GM10248 (cell line): ENCODE data around the gene SNX19.

Experiments used
- CTCF ChIA-PET: fragments of 300-600 bp; sonication (Branson Sonifier 250); formaldehyde crosslinking; extraction: SDS; loops from one replicate; lab custom pipeline; 2021; ENCODE audit warnings: antibody characterized with exemption; lab: Yijun Ruan, JAX
- POLR2A ChIA-PET: fragments of 350-650 bp; sonication (Branson Sonifier 250); formaldehyde crosslinking; extraction: SDS; loops from one replicate; lab custom pipeline; 2020; ENCODE audit warnings: antibody characterized with exemption; lab: Yijun Ruan, JAX
- DNase-seq: peaks from one replicate; pipeline ENCODE4 v3.0.0; 2012; ENCODE audit errors: extremely low spot score
- TF ChIP-seq, protein P1 (sequence below): IDR thresholded peaks from 2 replicates; pipeline ENCODE4 v1.5.1; 2012; ENCODE audit warnings: mild to moderate bottlenecking, low read depth; ENCODE audit errors: extremely low read depth, missing control alignments, control extremely low read depth

SNX19 gene

DNA sequence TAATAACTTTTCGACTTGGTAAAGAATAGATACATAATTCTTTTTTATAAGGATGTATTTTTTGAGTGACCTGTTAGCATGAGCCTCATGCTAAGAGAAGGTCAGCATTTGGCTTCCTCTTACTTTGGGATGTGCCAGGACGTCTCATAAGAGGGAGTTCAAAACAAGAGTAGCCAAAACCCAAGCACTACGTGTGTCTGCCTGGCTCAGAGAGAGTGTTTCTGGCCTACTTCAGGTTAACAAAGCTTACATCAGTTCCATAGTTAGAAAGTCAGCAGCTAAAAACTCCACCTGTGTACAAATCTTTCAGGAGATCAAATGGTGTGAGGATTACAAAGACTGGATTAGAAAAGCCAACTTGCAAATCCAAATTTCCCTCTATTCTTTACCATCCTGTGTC, 13.9 kb downstream of the SNX19 start:
- CTCF ChIA-PET = interaction anchor here (1.0 to 5.4 kb wide), 5 partner anchors 8 to 470 kb away, joined by 3 to 38 read pairs (median 3); partner anchors contain the start of gene SNX19
- POLR2A ChIA-PET = no interaction called here
- TF ChIP-seq, protein P1, sequence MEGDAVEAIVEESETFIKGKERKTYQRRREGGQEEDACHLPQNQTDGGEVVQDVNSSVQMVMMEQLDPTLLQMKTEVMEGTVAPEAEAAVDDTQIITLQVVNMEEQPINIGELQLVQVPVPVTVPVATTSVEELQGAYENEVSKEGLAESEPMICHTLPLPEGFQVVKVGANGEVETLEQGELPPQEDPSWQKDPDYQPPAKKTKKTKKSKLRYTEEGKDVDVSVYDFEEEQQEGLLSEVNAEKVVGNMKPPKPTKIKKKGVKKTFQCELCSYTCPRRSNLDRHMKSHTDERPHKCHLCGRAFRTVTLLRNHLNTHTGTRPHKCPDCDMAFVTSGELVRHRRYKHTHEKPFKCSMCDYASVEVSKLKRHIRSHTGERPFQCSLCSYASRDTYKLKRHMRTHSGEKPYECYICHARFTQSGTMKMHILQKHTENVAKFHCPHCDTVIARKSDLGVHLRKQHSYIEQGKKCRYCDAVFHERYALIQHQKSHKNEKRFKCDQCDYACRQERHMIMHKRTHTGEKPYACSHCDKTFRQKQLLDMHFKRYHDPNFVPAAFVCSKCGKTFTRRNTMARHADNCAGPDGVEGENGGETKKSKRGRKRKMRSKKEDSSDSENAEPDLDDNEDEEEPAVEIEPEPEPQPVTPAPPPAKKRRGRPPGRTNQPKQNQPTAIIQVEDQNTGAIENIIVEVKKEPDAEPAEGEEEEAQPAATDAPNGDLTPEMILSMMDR = no peak
- DNase-seq = no peak

DNA sequence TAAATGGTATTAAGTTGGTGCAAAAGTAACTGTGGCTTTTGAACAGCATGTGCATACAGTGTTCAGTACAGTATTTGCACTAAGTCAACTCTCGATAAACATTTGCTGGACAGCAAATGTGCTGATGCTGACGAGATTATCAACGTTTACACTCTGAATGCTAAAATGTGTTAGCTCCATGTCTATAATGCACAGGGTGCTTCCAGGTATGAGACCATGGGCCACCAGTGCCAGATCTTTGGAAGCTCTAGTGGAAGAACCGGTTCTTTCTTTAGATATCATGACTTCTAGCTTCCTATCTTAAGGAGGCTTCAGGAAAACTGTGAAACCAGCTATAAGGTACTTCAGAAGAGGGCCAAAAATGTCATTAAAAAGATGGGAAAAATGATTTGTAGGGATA, 17.2 kb downstream of the SNX19 start:
- DNase-seq = no peak
- TF ChIP-seq, protein P1 = no peak
- CTCF ChIA-PET = interaction anchor here (3.0 to 8.5 kb wide), 3 partner anchors 16 to 468 kb away, joined by 10 to 92 read pairs (median 70); partner anchors contain the start of gene SNX19
- POLR2A ChIA-PET = no interaction called here

DNA sequence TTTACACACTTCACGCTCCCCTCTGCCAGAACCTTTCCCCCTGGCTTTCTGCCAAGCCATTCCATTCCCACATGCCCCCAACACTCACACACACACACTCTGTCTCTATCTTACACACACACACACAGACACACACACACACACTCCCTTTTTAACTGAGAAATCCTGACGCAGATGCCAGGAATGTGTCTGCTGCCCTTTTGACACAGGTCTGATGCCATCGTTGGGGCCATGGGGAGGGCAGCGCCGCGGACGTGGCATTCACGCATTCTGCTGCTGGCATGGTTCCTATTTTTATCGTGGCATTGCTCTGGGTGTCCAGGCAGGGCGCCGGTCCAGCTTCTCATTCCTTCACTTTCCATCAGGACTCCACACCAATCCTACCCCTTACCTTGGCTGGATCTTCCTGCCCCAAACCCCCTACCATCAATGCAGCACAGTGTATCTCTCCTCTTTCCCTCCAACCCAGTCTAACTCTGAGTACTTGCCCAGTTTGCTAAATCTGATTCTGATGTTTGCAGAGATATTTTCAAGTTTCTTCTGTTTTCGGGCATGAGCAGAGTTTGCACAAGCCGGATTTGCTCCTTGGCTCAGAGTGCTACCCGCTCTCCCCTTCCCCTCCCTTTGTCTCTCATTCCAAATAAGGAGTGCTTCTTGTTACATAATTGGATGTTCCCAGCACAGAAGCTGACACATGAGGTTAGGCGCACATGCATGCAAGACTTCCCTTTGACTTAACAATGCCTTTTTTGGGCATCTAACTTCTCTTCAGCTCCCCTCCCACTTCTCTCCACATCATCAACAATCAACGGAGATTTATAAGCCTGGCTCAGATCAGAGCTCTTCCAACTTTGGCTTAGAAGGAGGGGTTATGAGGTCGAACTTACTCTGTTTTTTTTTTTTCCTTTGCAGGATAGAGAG, 18.8 kb downstream of the SNX19 start:
- DNase-seq = no peak
- ChIA-PET CTCF (interaction anchor here (1.0 to 8.5 kb wide), 4 partner anchors 18 to 466 kb away, joined by 3 to 92 read pairs (median 40); partner anchors contain the start of gene SNX19), POLR2A (no interaction called here)
- TF ChIP-seq, protein P1 = no peak

DNA sequence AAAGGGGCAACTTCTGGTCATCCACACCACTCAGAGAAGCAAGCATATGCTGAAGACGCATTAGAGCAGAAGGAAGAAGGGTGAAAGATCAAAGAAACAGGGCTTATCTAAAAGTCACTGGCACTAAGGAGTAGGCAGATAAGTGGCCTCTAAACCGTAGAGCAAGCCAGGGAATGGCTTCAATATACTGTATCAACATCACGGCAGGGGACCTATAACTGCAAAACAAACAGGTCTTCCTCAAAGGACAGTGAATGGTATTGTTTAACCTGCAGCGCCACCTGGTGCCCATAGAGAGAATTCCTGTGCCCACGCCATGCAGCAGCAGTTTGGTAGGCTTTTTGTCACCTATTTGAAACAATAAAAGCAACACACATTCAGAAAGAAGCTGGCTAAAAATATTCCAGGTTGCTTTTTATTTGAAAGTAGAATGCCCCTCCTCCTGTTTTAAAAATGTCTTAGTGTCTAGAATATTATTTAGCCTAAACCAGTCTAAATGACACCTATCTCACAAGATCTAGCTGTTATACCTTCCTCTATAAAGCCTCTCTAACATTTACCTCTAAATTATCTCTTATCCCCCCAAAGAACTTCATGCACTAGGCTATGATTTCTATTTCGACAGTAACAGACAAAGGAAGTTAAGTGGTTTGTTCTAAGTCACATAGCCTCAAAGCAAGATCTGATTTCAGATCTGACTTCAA, 21.8 kb downstream of the SNX19 start:
- peak; percentile 55 for DNase-seq
- ChIA-PET CTCF (interaction anchor here (0.7 to 8.5 kb wide), 16 partner anchors 8 to 682 kb away, joined by 3 to 92 read pairs (median 20); partner anchors contain the start of gene SNX19), POLR2A (no interaction called here)
- TF ChIP-seq, protein P1 = peak; percentile 87

DNA sequence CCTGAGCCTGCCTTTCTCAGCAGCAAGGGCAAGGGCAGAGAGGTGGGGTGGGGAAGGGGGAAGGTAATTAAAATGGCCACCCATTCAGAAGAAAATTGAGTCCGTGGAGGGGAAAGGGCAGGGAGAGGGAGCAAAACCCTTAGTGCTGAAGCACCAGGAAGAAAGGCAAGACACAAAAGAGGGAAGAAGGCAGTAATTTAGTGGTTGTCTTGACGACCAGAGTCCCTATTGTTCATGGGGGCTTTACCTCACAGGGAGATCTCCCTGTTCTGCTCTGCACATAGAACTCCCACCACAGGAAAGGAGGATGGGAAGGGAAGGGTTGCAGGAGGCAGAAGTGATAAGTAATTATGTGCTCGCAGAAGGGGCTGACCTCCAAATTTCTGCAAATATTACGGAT, 23.4 kb downstream of the SNX19 start:
- ChIA-PET CTCF (interaction anchor here (1.3 to 8.5 kb wide), 8 partner anchors 8 to 461 kb away, joined by 3 to 92 read pairs (median 26); partner anchors contain the start of gene SNX19), POLR2A (no interaction called here)
- TF ChIP-seq, protein P1 = no peak
- no peak for DNase-seq

DNA sequence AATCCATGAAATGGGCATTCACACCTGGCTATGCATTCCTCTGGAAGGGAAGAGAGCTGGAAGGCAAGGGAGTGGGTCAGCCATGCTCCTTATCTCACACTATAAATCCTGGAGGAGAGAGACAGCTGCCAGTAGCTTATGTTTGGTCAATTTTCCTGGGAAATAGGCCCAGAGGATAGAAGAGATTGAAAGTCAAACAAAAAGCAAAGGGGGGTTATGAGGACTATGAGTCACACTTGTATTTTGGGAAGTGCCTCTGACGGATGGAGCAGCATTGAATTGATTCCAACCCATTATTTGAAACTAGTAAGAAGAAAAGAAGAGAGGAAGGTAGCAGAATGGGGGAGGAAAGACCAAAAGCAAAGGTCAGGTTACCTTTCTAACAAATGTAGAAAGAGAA, 25.0 kb downstream of the SNX19 start:
- ChIA-PET POLR2A (no interaction called here), CTCF (interaction anchor here (0.6 to 5.0 kb wide), 6 partner anchors 10 to 460 kb away, joined by 3 to 42 read pairs (median 4); no protein-coding TSS in a partner anchor)
- DNase-seq = no peak
- TF ChIP-seq, protein P1 = no peak
